Measurements from ENCODE around the gene WDPCP.

GRCh38 chr2:63628403-63628942 is 40.2 kb upstream of the WDPCP start:
- no peak for TF ChIP-seq MAX (IDR thresholded peaks at IDR 0.05)
- TF ChIP-seq YY1 (IDR thresholded peaks at IDR 0.05; ENCODE audit: low read depth), result no peak
- TF ChIP-seq CREB1 (IDR thresholded peaks at IDR 0.05; ENCODE audit: low read depth), result no peak
- TF ChIP-seq TAF1 (IDR thresholded peaks at IDR 0.05; ENCODE audit: low read depth), result no peak
- TF ChIP-seq, protein P1, sequence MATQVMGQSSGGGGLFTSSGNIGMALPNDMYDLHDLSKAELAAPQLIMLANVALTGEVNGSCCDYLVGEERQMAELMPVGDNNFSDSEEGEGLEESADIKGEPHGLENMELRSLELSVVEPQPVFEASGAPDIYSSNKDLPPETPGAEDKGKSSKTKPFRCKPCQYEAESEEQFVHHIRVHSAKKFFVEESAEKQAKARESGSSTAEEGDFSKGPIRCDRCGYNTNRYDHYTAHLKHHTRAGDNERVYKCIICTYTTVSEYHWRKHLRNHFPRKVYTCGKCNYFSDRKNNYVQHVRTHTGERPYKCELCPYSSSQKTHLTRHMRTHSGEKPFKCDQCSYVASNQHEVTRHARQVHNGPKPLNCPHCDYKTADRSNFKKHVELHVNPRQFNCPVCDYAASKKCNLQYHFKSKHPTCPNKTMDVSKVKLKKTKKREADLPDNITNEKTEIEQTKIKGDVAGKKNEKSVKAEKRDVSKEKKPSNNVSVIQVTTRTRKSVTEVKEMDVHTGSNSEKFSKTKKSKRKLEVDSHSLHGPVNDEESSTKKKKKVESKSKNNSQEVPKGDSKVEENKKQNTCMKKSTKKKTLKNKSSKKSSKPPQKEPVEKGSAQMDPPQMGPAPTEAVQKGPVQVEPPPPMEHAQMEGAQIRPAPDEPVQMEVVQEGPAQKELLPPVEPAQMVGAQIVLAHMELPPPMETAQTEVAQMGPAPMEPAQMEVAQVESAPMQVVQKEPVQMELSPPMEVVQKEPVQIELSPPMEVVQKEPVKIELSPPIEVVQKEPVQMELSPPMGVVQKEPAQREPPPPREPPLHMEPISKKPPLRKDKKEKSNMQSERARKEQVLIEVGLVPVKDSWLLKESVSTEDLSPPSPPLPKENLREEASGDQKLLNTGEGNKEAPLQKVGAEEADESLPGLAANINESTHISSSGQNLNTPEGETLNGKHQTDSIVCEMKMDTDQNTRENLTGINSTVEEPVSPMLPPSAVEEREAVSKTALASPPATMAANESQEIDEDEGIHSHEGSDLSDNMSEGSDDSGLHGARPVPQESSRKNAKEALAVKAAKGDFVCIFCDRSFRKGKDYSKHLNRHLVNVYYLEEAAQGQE (IDR thresholded peaks at IDR 0.05; ENCODE audit: low read depth), result no peak
- TF ChIP-seq RAD21 (IDR thresholded peaks at IDR 0.05; ENCODE audit: low read depth), result no peak
- no peak for TF ChIP-seq EP300 (IDR thresholded peaks at IDR 0.05; ENCODE audit: borderline replicate concordance)
- TF ChIP-seq EGR1 (IDR thresholded peaks at IDR 0.05), result no peak
- no peak for TF ChIP-seq NFIC (IDR thresholded peaks at IDR 0.05)
- TF ChIP-seq TEAD4 (IDR thresholded peaks at IDR 0.05), result no peak
- TF ChIP-seq TCF12 (IDR thresholded peaks at IDR 0.05; ENCODE audit: low read depth), result no peak

Measured in Ishikawa (cell line).